HG03025 (cell line): Measurements from ENCODE around the gene CMIP.
"Not testable (repeated sequence)": the region's sequence is repeated elsewhere in the genome, so short reads cannot be mapped to it uniquely, and the experiment has no call there.

ENCODE experiments used
- ATAC-seq: cut with Tn5 transposase; IDR thresholded peaks from one replicate; pipeline ENCODE4 v1.9.1; 2021; ENCODE audit warnings: mild to moderate bottlenecking, moderate library complexity; ENCODE audit not compliant: unreplicated experiment, low FRiP score

CMIP gene

GRCh38 chr16:81575834-81576233, 131.2 kb downstream of the CMIP start:
- ATAC-seq = no peak

GRCh38 chr16:81576696-81577095, 132.1 kb downstream of the CMIP start:
- no peak for ATAC-seq

- ATAC-seq = not testable (repeated sequence)
These were observed 132.7 kb downstream of the CMIP start for GRCh38 chr16:81577272-81577671.

GRCh38 chr16:81578076-81578475, 133.5 kb downstream of the CMIP start:
- ATAC-seq = no peak

DNA sequence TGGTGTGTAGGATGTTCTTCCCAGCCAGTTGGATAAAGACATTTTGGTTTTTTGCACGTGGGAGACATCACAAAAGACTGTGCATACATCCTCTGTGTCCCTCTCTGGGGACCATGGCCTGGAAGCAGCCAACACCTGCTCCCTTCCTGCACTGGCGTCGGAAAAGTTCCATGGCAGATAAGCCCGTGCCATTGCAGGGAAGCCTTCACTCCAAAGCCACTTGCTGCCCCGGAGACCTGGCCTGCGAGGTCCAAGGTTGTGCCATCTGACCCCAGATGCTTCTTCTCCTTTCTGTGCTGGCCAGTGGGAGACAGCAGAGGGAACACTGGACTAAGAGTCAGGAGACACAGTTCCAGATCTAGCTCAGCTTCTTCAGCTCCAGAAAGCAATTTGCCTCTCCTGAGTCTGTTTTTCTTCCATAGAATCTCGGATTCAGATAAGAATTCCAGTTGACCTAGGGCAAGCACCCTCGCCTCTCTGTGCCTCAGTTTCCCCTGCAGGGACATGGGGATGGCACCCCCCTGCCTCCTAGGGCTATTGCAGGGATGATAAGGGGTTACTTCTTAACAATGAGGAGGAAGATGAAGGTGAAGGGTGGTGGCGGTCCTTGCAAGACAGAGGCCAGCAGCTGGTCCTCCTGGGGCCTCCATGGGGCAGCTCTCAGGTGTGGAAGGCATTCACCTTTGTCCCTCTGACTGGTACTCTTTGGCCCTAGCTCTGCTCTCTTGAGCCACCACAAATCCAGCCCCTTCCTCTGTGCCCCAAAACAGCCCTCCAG, 134.2 kb downstream of the CMIP start:
- ATAC-seq = no peak

- ATAC-seq = no peak
These were observed 136.5 kb downstream of the CMIP start for GRCh38 chr16:81581107-81581506.

DNA sequence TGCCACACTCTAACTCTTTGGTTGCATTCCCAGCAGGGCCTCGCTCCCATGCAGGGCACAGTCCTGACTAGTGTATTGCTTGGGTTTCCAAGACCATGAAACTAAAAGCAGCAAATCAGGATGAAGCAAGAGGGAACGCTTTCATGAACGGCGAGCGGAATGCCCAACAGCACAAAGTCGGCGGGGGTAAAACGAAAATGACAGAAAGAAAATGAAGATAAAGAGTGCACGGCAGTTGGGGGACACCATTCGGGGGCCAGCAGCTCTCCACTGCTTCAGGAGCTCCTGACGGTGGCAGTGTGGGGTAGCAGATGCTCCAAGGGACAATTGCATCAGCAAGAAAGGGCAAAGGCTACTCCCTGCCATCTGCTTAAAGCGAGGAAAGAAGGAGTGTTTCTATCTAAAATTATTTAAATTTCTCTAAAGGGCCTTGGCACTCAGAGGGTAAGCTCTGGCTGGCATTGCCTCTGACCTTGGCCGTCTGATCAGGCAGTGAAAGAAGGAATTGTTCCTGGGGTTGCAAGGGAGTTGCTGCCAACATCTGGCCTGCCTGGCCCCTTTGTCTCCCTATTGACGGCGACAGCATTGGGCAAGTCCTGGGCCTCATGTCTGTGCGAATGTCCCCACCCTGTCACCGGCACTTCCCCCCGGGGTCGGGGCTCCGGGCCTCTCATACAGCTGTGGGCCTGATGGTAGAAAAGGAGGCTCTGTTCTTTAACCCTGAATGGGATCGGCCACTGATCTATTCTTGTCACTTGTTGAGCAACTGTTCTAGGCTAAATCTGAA, 138.2 kb downstream of the CMIP start:
- no peak for ATAC-seq

DNA sequence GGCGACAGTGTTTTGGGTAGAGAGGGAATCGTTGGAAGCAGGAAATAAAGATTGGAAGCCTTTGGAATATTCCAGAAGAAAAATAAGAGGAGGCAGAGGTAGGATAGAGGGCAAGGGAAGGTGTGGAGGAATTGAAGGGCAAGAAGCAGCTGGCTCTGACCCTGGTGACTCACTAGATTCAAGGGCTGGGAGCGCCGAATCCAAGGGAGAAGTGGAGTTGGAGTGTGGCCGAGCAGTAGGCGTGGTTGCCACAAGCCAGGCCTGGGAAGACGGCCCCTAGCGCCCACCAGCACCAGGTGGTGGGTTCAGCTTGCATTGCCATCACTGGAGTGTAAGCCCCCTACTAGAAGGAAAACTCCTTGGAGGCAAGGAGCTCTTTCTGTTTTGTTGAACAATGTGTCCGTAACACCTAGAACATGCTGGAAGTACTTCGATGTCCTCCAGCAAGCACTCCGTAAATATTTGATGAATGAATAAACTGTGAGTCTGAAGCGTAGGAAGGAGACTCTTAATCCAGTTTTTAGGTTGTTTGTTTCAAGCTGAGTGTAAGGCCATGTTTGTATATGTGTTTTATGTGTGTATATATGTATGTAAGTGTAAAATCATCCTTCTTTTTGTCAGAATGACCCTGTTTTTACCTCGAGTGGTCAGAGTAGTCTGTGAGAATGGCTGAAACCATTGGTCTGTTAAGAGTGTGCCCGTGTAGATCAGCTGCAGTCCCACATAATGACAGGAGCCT, 139.5 kb downstream of the CMIP start:
- no peak for ATAC-seq

DNA sequence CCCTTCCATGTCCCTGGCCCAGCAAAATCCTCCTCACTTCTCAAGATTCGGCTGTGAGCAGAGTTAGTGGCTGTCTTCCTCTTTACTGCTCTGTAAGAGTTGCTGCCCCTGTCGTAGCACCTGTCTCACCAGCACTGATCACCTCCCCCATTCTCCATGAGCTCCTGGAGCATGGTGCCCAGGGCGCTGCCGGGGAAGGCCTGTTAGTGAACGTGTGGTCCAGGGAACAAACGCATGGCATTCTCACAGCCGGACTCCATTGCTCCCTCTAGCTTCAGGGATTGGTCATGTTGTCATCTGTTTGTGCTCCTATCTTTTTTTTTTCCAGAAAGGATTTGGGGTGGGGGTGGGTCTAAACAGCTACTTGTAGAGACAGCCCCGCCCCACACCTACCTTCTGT, 141.2 kb downstream of the CMIP start:
- no peak for ATAC-seq

DNA sequence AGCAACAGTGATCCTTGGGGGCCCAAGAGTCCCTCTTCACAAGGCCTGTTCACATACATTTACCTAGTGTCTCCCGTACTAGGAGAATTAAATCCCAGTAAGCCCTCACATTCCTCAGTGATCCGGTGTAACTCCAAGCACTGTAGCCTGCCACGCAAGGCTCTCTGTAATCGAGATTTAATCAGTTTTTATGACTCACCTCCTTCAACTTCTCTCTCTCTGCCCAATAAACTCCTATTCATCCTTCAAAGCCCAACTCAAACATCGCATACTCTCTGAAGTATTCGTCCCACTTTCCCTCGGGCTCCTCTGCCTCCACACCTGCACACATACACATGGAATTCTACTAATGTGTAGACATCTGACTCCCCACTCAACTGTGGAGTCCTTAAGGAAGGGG, 141.8 kb downstream of the CMIP start:
- ATAC-seq = no peak

GRCh38 chr16:81586977-81587625, 142.5 kb downstream of the CMIP start:
- ATAC-seq = no peak

GRCh38 chr16:81587626-81588160, 143.1 kb downstream of the CMIP start:
- ATAC-seq = no peak

- no peak for ATAC-seq
These were observed 143.9 kb downstream of the CMIP start for GRCh38 chr16:81588326-81589081.

DNA sequence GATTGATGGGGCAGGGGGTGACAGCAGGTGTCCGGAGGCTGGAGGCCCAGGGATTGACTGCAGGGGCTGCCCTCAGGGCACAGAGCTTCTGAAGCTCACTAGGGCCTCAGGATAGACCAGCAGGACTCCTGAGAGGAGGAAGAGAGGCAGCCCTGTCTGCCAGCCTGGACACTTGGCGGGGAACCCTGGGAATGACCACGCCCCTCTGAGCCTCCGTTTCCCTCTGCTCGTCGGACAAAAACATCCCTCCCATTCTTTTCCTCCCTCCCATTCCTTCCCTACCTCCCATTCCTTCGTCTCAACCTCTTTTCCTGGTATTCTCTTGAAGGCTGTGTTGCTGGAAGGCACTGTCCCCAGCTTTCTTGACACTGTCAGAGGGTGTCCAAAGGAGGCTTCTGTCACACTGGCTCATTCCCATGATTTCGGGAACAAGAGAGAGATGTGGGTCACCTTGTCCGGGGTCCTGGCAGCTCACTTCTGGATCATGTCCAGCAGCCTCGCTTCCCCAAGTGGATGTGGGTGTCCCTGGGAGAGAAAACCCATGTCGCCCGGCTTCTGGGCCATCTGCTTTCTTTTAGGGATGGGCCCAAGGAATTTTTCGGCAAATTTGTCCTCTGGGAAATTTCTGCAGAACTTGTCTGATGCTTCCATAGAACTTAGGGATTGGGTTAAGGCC, 145.5 kb downstream of the CMIP start:
- ATAC-seq = no peak

- no peak for ATAC-seq
These were observed 146.3 kb downstream of the CMIP start for GRCh38 chr16:81590714-81591544.

DNA sequence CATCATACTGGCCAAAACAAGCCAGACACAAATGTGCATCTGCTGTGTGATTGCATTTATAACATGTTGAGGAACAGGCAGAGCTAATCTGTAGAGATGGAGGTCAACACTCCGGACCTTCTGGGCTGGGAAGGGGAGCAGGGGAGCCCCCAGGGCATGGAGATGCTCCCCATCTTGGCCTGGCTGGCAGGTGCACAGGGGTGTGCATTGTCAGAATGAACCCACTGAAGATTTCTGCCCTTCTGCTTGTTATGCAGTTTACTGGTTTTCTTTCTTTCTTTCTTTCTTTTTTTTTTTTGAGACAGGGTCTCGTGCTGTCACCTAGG, 146.9 kb downstream of the CMIP start:
- no peak for ATAC-seq

DNA sequence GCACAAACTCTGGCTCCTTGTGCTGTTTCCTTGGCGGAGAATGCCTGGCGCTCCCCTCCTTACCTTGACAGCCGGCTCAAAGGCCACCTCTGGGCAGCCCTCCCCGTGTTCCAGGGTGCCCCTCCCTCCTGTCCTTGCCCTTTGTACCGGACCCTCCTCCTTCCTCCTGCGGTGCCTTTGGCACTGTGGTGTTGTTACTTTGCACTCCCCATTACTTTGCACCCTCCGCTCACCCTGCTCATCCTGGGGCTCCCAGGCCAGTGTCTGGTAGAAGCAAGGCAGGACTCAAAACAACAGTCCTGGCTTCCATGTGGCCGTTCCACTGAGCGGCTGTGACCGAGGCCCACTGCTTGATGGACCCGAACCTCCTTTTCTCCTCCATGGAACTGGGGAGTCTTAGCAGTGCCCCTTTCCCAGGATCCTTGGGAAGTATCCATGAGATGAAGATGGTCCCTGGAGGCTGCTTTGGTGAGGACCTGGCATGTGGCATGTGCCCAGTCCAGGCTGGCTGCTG, 147.8 kb downstream of the CMIP start:
- ATAC-seq = no peak

DNA sequence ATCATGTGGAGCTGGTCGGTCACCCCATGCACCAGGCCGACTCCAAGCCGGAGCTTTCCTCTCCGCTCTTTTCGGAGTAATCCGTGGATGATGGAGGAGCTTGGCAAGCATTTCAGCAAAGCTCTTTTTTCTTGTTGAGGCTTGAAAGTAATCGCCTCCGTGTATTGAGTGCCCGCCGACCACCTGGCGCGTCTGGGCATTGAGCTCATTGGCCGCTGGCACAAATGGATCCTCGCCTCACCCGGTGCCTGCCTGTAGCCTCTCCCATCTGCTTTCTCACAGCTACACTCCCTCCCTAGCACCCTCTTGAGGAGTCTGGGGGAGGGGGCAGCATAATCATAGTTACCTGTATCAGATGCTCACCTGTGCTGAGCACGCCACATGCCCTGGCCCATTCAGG, 148.9 kb downstream of the CMIP start:
- ATAC-seq = no peak
